GM19239 (cell line): ENCODE results near the gene HJV.
"Not testable (repeated sequence)": the region's sequence is repeated elsewhere in the genome, so short reads cannot be mapped to it uniquely, and the experiment has no call there.

Experiments used
- DNase-seq: peaks from one replicate; pipeline ENCODE4 v3.0.0; 2011; ENCODE audit warnings: low spot score; ENCODE audit not compliant: insufficient read length
- FAIRE-seq: peaks from 2 replicates; lab custom pipeline; 2011; peaks lifted over from hg19 to GRCh38; lab: Jason Lieb, UNC

The HJV gene

GRCh38 chr1:146025787-146026495 lies 4.4 kb upstream of the HJV start:
- not testable (repeated sequence) for DNase-seq, FAIRE-seq

GRCh38 chr1:146022403-146023127 lies 1.0 kb upstream of the HJV start:
- DNase-seq, result no peak
- FAIRE-seq, result no peak

- no peak for DNase-seq
Measured at GRCh38 chr1:146021050-146021445, 487 bp downstream of the HJV start.

GRCh38 chr1:146020058-146021049 lies 1.2 kb downstream of the HJV start:
- no peak for FAIRE-seq
- no peak for DNase-seq

More at GRCh38 chr1:146021050-146021445, 487 bp downstream of the HJV start:
- FAIRE-seq, result no peak

GRCh38 chr1:146019231-146020057 lies 2.1 kb downstream of the HJV start:
- FAIRE-seq (no peak), DNase-seq (no peak)

- DNase-seq, result no peak
- FAIRE-seq, result no peak
Measured at GRCh38 chr1:146016891-146017290, 4.6 kb downstream of the HJV start.

GRCh38 chr1:146013559-146013922 lies 8.0 kb downstream of the HJV start:
- FAIRE-seq (no peak), DNase-seq (no peak)

- DNase-seq (no peak), FAIRE-seq (peak; percentile 64)
Measured at GRCh38 chr1:146012703-146013558, 8.6 kb downstream of the HJV start.

GRCh38 chr1:146010126-146010738 lies 11.3 kb downstream of the HJV start:
- no peak for FAIRE-seq
- no peak for DNase-seq

GRCh38 chr1:146007489-146008133 lies 13.9 kb downstream of the HJV start:
- FAIRE-seq (no peak), DNase-seq (no peak)

GRCh38 chr1:146001709-146002108 lies 19.8 kb downstream of the HJV start:
- FAIRE-seq (no peak), DNase-seq (no peak)

- DNase-seq (no peak), FAIRE-seq (no peak)
Measured at GRCh38 chr1:145999321-146000024, 22.1 kb downstream of the HJV start.

- DNase-seq (no peak), FAIRE-seq (no peak)
Measured at GRCh38 chr1:145997718-145998023, 23.9 kb downstream of the HJV start.

- DNase-seq, result no peak
- FAIRE-seq, result peak; percentile 68
Measured at GRCh38 chr1:145997016-145997717, 24.4 kb downstream of the HJV start.

GRCh38 chr1:145996433-145997015 lies 25.0 kb downstream of the HJV start, which contains the start of gene TXNIP:
TSS of gene TXNIP (minus strand) at chr1:145996579. CDS start at chr1:145996266, 313 bp downstream.
- DNase-seq (peak; percentile 85), FAIRE-seq (peak; percentile 89)

- DNase-seq, result no peak
- FAIRE-seq, result no peak
Measured at GRCh38 chr1:145995964-145996432, 25.5 kb downstream of the HJV start.
